Measurements from ENCODE around the gene EXOSC5. TPM values are rescaled to one million over a fixed set of nuclear protein-coding genes. Genes with fewer than 3 reads are reported as not detected.
A peak's percentile ranks its signal among the peaks of the same experiment; 100 is the strongest.

Gene EXOSC5
- total and polyA plus RNA-seq, 9 of the 15 experiments (the other 6 are each of a cell fraction or from before 2014, with no cell fraction given) = 10.9 to 75.5 (median 37.8) TPM

DNA sequence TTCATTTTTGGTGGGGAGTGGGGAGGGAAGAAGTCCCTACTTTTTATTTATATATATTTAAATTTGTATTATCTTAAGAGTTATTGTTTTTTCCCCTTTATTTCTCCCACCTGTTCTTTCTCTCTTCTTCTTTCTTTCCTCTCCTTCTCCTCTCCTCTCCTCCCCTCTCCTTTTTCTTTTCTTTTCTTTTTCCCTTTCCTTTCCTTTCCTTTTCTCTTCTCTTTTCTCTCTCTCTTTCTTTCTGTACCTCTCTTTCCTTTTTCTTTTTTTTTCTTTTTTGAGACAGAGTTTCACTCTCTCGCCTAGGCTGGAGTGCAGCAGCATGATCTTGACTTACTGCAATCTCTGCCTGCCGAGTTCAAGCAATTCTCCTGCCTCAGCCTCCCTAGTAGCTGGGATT lies 2.4 kb upstream of the EXOSC5 start:
- in situ Hi-C loops (cut with MboI) (no loop called here), intact Hi-C loops (cut with micrococcal nuclease) (loop anchor here (5.0 kb wide), 1 partner anchor 33 kb away; no protein-coding TSS in a partner anchor)
- Histone ChIP-seq H3K27ac (ENCODE audit: extremely low read depth, low read depth, low read length) (no peak overlapping the region), H3K9ac (ENCODE audit: insufficient read depth in 1 of 2, low read depth in 2 of 2, low read length in 2 of 2) (no peak overlapping the region), H3K4me3 (no peak overlapping the region), H3K9me1 (ENCODE audit: control insufficient read depth, insufficient read depth, low read length) (no peaks in the 10 kb centered on the region), H4K20me1 (replicated peaks; ENCODE audit: control insufficient read depth, insufficient read depth, low read length) (no peaks in the 10 kb centered on the region), H3K27me3 (ENCODE audit: control insufficient read depth in 2 of 2, insufficient read depth in 2 of 2, low read length in 2 of 2) (no peaks in the 10 kb centered on the region), H2AFZ (ENCODE audit: low read depth, low read length) (no peak overlapping the region), H3K9me3 (replicated peaks; ENCODE audit: control insufficient read depth, insufficient read depth, low read depth, low read length) (no peaks in the 10 kb centered on the region), H3K4me1 (replicated peaks in 1 of 2; ENCODE audit: control insufficient read depth in 2 of 2, insufficient read depth in 2 of 2, low read length in 2 of 2) (peaks cover 15 to 18% of the 10 kb centered on the region in 2 experiments; a peak in 4 of 5 replicates), H3K36me3 (ENCODE audit: control insufficient read depth, insufficient read depth, low read length) (peaks cover 4% of the 10 kb centered on the region; the same call in 1 of the 3 replicates), H3K79me2 (ENCODE audit: control insufficient read depth, insufficient read depth, low read length) (peaks cover 41% of the 10 kb centered on the region), H3K4me2 (ENCODE audit: insufficient read depth, low read length) (no peak overlapping the region)
- BruUV-seq (replicated peaks) = no TSS peak
- ChIA-PET POLR2A (interaction anchor here (1.0 kb wide), 1 partner anchor 12 kb away, joined by 4 read pairs; no protein-coding TSS in a partner anchor), CTCF (ENCODE audit: low intra/inter-chr PET ratio) (no interaction called here)
- 78% methylated on average over 1 of the region's 2 CpGs for WGBS (ENCODE audit: insufficient coverage, low coverage, missing lambda C conversion rate)
- FAIRE-seq (no peak), ATAC-seq (no peak), DNase-seq (ENCODE audit: extremely low read depth in 1 of 4, low spot score in 3 of 4) (no peak)
- TF ChIP-seq, protein P1, sequence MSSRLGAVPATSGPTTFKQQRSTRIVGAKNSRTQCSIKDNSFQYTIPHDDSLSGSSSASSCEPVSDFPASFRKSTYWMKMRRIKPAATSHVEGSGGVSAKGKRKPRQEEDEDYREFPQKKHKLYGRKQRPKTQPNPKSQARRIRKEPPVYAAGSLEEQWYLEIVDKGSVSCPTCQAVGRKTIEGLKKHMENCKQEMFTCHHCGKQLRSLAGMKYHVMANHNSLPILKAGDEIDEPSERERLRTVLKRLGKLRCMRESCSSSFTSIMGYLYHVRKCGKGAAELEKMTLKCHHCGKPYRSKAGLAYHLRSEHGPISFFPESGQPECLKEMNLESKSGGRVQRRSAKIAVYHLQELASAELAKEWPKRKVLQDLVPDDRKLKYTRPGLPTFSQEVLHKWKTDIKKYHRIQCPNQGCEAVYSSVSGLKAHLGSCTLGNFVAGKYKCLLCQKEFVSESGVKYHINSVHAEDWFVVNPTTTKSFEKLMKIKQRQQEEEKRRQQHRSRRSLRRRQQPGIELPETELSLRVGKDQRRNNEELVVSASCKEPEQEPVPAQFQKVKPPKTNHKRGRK (tag; IDR thresholded peaks at IDR 0.05) = peak; percentile 86
- TF ChIP-seq OTX1 (CRISPR knock-in tag; IDR thresholded peaks at IDR 0.05) (0 out of 2 replicates have a peak, but pooled peaks have one; percentile 24), PRMT5 (CRISPR knock-in tag; IDR thresholded peaks at IDR 0.05) (no peak), CBX2 (IDR thresholded peaks at IDR 0.05; ENCODE audit: insufficient read depth, low read length, poor library complexity, severe bottlenecking) (no peak), CHCHD3 (CRISPR knock-in tag; IDR thresholded peaks at IDR 0.05) (no peak), SETDB1 (IDR thresholded peaks at IDR 0.05; ENCODE audit: low read length) (no peak), U2AF1 (optimal IDR thresholded peaks at IDR 0.05; ENCODE audit: low read depth, low read length) (no peak)
- TF ChIP-seq, protein P2, sequence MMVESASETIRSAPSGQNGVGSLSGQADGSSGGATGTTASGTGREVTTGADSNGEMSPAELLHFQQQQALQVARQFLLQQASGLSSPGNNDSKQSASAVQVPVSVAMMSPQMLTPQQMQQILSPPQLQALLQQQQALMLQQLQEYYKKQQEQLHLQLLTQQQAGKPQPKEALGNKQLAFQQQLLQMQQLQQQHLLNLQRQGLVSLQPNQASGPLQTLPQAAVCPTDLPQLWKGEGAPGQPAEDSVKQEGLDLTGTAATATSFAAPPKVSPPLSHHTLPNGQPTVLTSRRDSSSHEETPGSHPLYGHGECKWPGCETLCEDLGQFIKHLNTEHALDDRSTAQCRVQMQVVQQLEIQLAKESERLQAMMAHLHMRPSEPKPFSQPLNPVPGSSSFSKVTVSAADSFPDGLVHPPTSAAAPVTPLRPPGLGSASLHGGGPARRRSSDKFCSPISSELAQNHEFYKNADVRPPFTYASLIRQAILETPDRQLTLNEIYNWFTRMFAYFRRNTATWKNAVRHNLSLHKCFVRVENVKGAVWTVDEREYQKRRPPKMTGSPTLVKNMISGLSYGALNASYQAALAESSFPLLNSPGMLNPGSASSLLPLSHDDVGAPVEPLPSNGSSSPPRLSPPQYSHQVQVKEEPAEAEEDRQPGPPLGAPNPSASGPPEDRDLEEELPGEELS (CRISPR knock-in tag; IDR thresholded peaks at IDR 0.05; ENCODE audit: borderline replicate concordance) = no peak
- TF ChIP-seq, protein P3, sequence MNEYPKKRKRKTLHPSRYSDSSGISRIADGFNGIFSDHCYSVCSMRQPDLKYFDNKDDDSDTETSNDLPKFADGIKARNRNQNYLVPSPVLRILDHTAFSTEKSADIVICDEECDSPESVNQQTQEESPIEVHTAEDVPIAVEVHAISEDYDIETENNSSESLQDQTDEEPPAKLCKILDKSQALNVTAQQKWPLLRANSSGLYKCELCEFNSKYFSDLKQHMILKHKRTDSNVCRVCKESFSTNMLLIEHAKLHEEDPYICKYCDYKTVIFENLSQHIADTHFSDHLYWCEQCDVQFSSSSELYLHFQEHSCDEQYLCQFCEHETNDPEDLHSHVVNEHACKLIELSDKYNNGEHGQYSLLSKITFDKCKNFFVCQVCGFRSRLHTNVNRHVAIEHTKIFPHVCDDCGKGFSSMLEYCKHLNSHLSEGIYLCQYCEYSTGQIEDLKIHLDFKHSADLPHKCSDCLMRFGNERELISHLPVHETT (CRISPR knock-in tag; conservative IDR thresholded peaks at IDR 0.05 in 1 of 2, IDR thresholded peaks at IDR 0.05 in 1 of 2) = no peak
